PFSK-1 (cell line): ENCODE results near the gene HNRNPM.

ENCODE experiments used
- POLR2AphosphoS5 ChIP-seq: IDR thresholded peaks from 2 replicates; pipeline ENCODE4 v1.6.1; 2012; ENCODE audit warnings: low read depth, mild to moderate bottlenecking, control low read depth, low read length, moderate library complexity
- REST ChIP-seq, 2 experiments: IDR thresholded peaks; 2 replicates each; pipeline versions ENCODE4 v1.6.1 to v1.8.0; 2011 to 2012; ENCODE audit warnings: low read depth in 2 of 2, low read length in 2 of 2, control low read depth in 1 of 2, inconsistent platforms in 1 of 2, mild to moderate bottlenecking in 1 of 2, moderate library complexity in 1 of 2; ENCODE audit not compliant: insufficient read depth in 1 of 2
- SIN3A ChIP-seq: IDR thresholded peaks from 2 replicates; pipeline ENCODE4 v1.6.1; 2012; ENCODE audit warnings: mild to moderate bottlenecking, low read length, moderate library complexity, borderline replicate concordance; ENCODE audit not compliant: insufficient read depth
- TAF1 ChIP-seq: IDR thresholded peaks from 2 replicates; pipeline ENCODE4 v1.6.1; 2012; ENCODE audit warnings: low read length, control low read depth, borderline replicate concordance; ENCODE audit not compliant: insufficient read depth

GRCh38 chr19:8482696-8483095 is 37.9 kb downstream of the HNRNPM start:
- TF ChIP-seq REST (IDR thresholded peaks at IDR 0.05; ENCODE audit: insufficient read depth in 1 of 2, low read depth in 2 of 2, low read length in 2 of 2) (no peak), TAF1 (no peak), POLR2AphosphoS5 (no peak), SIN3A (no peak)
